Measurements from ENCODE around the gene GZMM. TPM values are rescaled to one million over a fixed set of nuclear protein-coding genes. Genes with fewer than 3 reads are reported as not detected.

The GZMM gene
- total and polyA plus RNA-seq, 2 of the 13 experiments (the other 11 are each of a cell fraction or from before 2014, with no cell fraction given) = 0.07 TPM; not detected in 1

GRCh38 chr19:524062-524674 is 19.7 kb upstream of the GZMM start (continued):
- TF ChIP-seq TP53 (CRISPR knock-in tag; conservative IDR thresholded peaks at IDR 0.05) (no peak), HNRNPK (IDR thresholded peaks at IDR 0.05; ENCODE audit: low read depth, low read length, poor library complexity, severe bottlenecking) (no peak), ZZZ3 (CRISPR knock-in tag; IDR thresholded peaks at IDR 0.05; ENCODE audit: borderline replicate concordance) (0 out of 2 replicates have a peak, but pooled peaks have one; percentile 41), TAF1 (CRISPR knock-in tag; IDR thresholded peaks at IDR 0.05) (peak; percentile 63; the same call in 1 of the 2 replicates), CBX2 (IDR thresholded peaks at IDR 0.05; ENCODE audit: low read depth, low read length) (no peak), CBX2 (CRISPR knock-in tag; IDR thresholded peaks at IDR 0.05; ENCODE audit: low read depth) (no peak), NR2F1 (CRISPR knock-in tag; IDR thresholded peaks at IDR 0.05) (peak; percentile 88 to 91), RBM39 (IDR thresholded peaks at IDR 0.05; ENCODE audit: low read depth, low read length, poor library complexity, severe bottlenecking) (no peak), MLLT10 (CRISPR knock-in tag; IDR thresholded peaks at IDR 0.05) (no peak), SIX1 (CRISPR knock-in tag; IDR thresholded peaks at IDR 0.05; ENCODE audit: borderline replicate concordance) (0 out of 2 replicates have a peak, but pooled peaks have one; percentile 25), MAZ (IDR thresholded peaks at IDR 0.05; ENCODE audit: borderline replicate concordance, low read depth, low read length) (0 out of 2 replicates have a peak, but pooled peaks have one; percentile 37), MAZ (CRISPR knock-in tag; IDR thresholded peaks at IDR 0.05; ENCODE audit: low read depth) (peak; percentile 85), HNRNPH1 (optimal IDR thresholded peaks at IDR 0.05; ENCODE audit: low read depth, low read length) (no peak), THYN1 (CRISPR knock-in tag; IDR thresholded peaks at IDR 0.05; ENCODE audit: borderline replicate concordance, low read depth) (no peak), PHF20 (CRISPR knock-in tag; IDR thresholded peaks at IDR 0.05) (peak; percentile 64), NR2F2 (IDR thresholded peaks at IDR 0.05; ENCODE audit: borderline replicate concordance, low read depth) (peak; percentile 96), ZNF891 (CRISPR knock-in tag; IDR thresholded peaks at IDR 0.05) (no peak), ZNF234 (CRISPR knock-in tag; conservative IDR thresholded peaks at IDR 0.05) (no peak), ZNF207 (IDR thresholded peaks at IDR 0.05; ENCODE audit: borderline replicate concordance) (no peak), KLF11 (CRISPR knock-in tag; IDR thresholded peaks at IDR 0.05) (no peak), ZNF180 (CRISPR knock-in tag; IDR thresholded peaks at IDR 0.05; ENCODE audit: borderline replicate concordance, low read depth) (no peak), ZNF766 (CRISPR knock-in tag; IDR thresholded peaks at IDR 0.05; ENCODE audit: borderline replicate concordance) (peak; percentile 33; the same call in 1 of the 2 replicates), ZBTB10 (CRISPR knock-in tag; IDR thresholded peaks at IDR 0.05; ENCODE audit: borderline replicate concordance) (peak; percentile 77; the same call in 1 of the 2 replicates), MTF2 (CRISPR knock-in tag; IDR thresholded peaks at IDR 0.05; ENCODE audit: borderline replicate concordance) (no peak), ZNF432 (CRISPR knock-in tag; IDR thresholded peaks at IDR 0.05; ENCODE audit: borderline replicate concordance) (no peak), ARID3A (IDR thresholded peaks at IDR 0.05; ENCODE audit: low read depth, low read length) (no peak), JUND (CRISPR knock-in tag; IDR thresholded peaks at IDR 0.05) (peak; percentile 31; the same call in 1 of the 2 replicates)

Data from HepG2 (cell line).